ENCODE data around the gene ZBTB16.

ZBTB16 gene

DNA sequence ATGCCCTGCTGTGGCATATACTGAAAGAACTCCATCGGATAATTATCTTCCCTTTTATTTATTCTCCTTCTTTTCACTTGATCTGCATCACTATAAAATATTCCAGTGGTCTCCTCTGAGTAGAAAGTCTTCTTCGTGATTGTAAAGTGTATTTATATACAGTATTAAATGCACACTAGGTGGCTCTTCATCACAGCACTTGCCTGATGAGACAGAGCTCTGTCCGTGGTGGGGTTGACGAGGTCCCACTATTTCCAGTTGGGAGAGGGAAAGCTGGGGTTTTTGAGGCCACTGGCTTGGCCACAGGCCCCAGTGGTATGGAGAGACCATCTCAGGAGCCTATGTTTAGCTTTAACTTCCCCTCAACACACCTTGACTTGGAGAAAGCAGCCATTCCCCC lies 31.6 kb upstream of the ZBTB16 start:
- H3K4me3 ChIP-seq (ENCODE audit: low read depth, low read length): no peak overlapping the region
- no peaks in the 10 kb centered on the region for H3K9me3 ChIP-seq (ENCODE audit: control insufficient read depth, insufficient read depth, low read length)
- no peaks in the 10 kb centered on the region for H3K36me3 ChIP-seq (ENCODE audit: control insufficient read depth, insufficient read depth, low read length)
- H3K9ac ChIP-seq (ENCODE audit: low read depth, low read length): no peak overlapping the region
- H3K27ac ChIP-seq (ENCODE audit: low read depth, low read length): no peak overlapping the region
- H3K4me1 ChIP-seq (ENCODE audit: control insufficient read depth, insufficient read depth, low read length): no peaks in the 10 kb centered on the region
- H3K27me3 ChIP-seq (ENCODE audit: control insufficient read depth, insufficient read depth, low read length): no peaks in the 10 kb centered on the region

DNA sequence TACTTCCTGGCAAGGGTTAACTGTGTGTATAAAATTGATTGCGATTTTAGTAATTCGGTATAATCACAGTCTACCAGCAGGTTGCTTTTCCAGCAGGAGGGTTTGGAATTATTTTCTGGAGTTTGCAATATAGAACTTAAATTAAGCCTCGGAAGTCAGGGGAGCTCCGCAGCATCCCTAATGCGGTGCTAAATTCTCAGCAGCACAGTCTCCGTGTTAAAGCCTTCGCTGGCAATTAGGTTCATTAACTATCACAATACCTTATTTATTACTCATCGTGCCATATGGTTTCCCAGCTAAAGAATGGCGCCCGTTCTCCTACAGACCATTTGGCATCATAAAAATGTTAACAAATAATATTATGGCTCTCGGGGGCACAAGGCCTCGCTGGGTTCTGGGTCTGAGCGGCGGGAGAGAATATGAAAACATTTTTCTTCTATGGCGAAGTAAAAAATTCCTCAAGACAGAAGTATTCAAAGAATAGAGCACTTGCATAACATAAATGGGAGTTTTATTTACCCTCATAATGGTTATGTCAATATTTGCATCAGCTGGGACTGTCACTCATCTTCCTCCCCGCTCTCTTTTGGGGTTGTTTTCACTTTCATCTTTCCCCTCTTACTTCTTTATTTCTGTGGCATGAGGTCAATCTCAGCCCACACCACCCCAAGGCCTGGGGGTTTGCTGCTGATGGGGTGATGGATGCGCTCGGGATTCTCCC lies 28.1 kb upstream of the ZBTB16 start:
- Histone ChIP-seq H3K36me3 (ENCODE audit: control insufficient read depth, insufficient read depth, low read length) (no peaks in the 10 kb centered on the region), H3K4me1 (ENCODE audit: control insufficient read depth, insufficient read depth, low read length) (no peaks in the 10 kb centered on the region), H3K27ac (ENCODE audit: low read depth, low read length) (no peak overlapping the region), H3K9me3 (ENCODE audit: control insufficient read depth, insufficient read depth, low read length) (no peaks in the 10 kb centered on the region), H3K4me3 (ENCODE audit: low read depth, low read length) (no peak overlapping the region), H3K27me3 (ENCODE audit: control insufficient read depth, insufficient read depth, low read length) (no peaks in the 10 kb centered on the region), H3K9ac (ENCODE audit: low read depth, low read length) (no peak overlapping the region)

GRCh38 chr11:114031967-114032320 lies 27.6 kb upstream of the ZBTB16 start:
- no peak overlapping the region for H3K9ac ChIP-seq (ENCODE audit: low read depth, low read length)
- no peaks in the 10 kb centered on the region for H3K4me1 ChIP-seq (ENCODE audit: control insufficient read depth, insufficient read depth, low read length)
- H3K4me3 ChIP-seq (ENCODE audit: low read depth, low read length): no peak overlapping the region
- H3K36me3 ChIP-seq (ENCODE audit: control insufficient read depth, insufficient read depth, low read length): no peaks in the 10 kb centered on the region
- peaks cover 5% of the 10 kb centered on the region for H3K27me3 ChIP-seq (ENCODE audit: control insufficient read depth, insufficient read depth, low read length)
- H3K27ac ChIP-seq (ENCODE audit: low read depth, low read length): no peak overlapping the region
- no peaks in the 10 kb centered on the region for H3K9me3 ChIP-seq (ENCODE audit: control insufficient read depth, insufficient read depth, low read length)

DNA sequence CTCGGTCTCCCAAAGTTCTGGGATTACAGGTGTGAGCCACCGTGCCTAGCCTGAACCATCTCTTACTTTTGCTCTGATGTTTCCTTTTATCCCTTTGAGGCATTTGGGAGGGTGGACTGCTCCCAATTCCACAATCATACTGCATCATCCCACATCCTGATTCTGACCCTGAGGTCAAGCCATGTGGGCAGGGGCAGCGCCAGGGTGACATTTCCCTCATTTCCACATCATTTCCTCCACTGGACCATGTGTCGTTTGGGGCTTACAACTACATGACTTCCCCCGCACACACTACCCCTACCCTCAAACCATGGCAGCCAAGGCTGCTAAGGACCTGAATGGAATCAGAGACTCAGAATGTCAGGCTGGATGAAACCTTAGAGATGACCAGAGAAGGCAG lies 26.4 kb upstream of the ZBTB16 start:
- H3K27ac ChIP-seq (ENCODE audit: low read depth, low read length): no peak overlapping the region
- H3K9me3 ChIP-seq (ENCODE audit: control insufficient read depth, insufficient read depth, low read length): no peaks in the 10 kb centered on the region
- H3K9ac ChIP-seq (ENCODE audit: low read depth, low read length): no peak overlapping the region
- peaks cover 6% of the 10 kb centered on the region for H3K27me3 ChIP-seq (ENCODE audit: control insufficient read depth, insufficient read depth, low read length)
- no peak overlapping the region for H3K4me3 ChIP-seq (ENCODE audit: low read depth, low read length)
- H3K4me1 ChIP-seq (ENCODE audit: control insufficient read depth, insufficient read depth, low read length): no peaks in the 10 kb centered on the region
- no peaks in the 10 kb centered on the region for H3K36me3 ChIP-seq (ENCODE audit: control insufficient read depth, insufficient read depth, low read length)

DNA sequence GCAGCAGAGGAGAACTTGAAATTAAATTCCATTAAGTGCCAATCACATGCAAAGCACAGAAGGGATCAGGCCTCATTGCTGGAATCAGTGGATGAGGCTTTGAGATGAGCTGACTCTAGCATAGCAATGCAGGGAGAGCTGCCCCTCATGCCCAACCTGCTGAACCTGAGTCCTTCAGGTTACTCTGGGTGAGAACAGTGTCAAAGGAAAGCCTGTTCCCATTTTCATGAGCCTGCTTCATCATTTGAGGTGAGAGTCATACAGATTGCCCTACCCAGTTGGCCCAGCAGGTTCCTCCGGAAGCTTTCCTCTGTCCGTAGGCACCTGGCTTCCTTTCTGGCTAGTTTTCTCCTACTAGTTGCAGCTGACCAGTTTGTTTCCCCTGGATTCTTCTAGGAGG lies 25.9 kb upstream of the ZBTB16 start:
- no peaks in the 10 kb centered on the region for H3K4me1 ChIP-seq (ENCODE audit: control insufficient read depth, insufficient read depth, low read length)
- no peaks in the 10 kb centered on the region for H3K9me3 ChIP-seq (ENCODE audit: control insufficient read depth, insufficient read depth, low read length)
- no peak overlapping the region for H3K9ac ChIP-seq (ENCODE audit: low read depth, low read length)
- H3K27me3 ChIP-seq (ENCODE audit: control insufficient read depth, insufficient read depth, low read length): peaks cover 6% of the 10 kb centered on the region
- no peak overlapping the region for H3K4me3 ChIP-seq (ENCODE audit: low read depth, low read length)
- H3K36me3 ChIP-seq (ENCODE audit: control insufficient read depth, insufficient read depth, low read length): no peaks in the 10 kb centered on the region
- H3K27ac ChIP-seq (ENCODE audit: low read depth, low read length): no peak overlapping the region

- no peaks in the 10 kb centered on the region for H3K9me3 ChIP-seq (ENCODE audit: control insufficient read depth, insufficient read depth, low read length)
- H3K9ac ChIP-seq (ENCODE audit: low read depth, low read length): no peak overlapping the region
- H3K4me1 ChIP-seq (ENCODE audit: control insufficient read depth, insufficient read depth, low read length): no peaks in the 10 kb centered on the region
- H3K4me3 ChIP-seq (ENCODE audit: low read depth, low read length): no peak overlapping the region
- H3K27me3 ChIP-seq (ENCODE audit: control insufficient read depth, insufficient read depth, low read length): peaks cover 6% of the 10 kb centered on the region
- no peak overlapping the region for H3K27ac ChIP-seq (ENCODE audit: low read depth, low read length)
- no peaks in the 10 kb centered on the region for H3K36me3 ChIP-seq (ENCODE audit: control insufficient read depth, insufficient read depth, low read length)
Observed at GRCh38 chr11:114034956-114035355, 24.6 kb upstream of the ZBTB16 start.

- H3K36me3 ChIP-seq (ENCODE audit: control insufficient read depth, insufficient read depth, low read length): no peaks in the 10 kb centered on the region
- H3K27me3 ChIP-seq (ENCODE audit: control insufficient read depth, insufficient read depth, low read length): peaks cover 6% of the 10 kb centered on the region
- no peaks in the 10 kb centered on the region for H3K4me1 ChIP-seq (ENCODE audit: control insufficient read depth, insufficient read depth, low read length)
- H3K4me3 ChIP-seq (ENCODE audit: low read depth, low read length): 0 out of 2 replicates have a peak overlapping the region, but pooled peaks have one; percentile 18
- no peak overlapping the region for H3K27ac ChIP-seq (ENCODE audit: low read depth, low read length)
- H3K9ac ChIP-seq (ENCODE audit: low read depth, low read length): no peak overlapping the region
- H3K9me3 ChIP-seq (ENCODE audit: control insufficient read depth, insufficient read depth, low read length): no peaks in the 10 kb centered on the region
Observed at GRCh38 chr11:114036147-114036811, 23.2 kb upstream of the ZBTB16 start.

DNA sequence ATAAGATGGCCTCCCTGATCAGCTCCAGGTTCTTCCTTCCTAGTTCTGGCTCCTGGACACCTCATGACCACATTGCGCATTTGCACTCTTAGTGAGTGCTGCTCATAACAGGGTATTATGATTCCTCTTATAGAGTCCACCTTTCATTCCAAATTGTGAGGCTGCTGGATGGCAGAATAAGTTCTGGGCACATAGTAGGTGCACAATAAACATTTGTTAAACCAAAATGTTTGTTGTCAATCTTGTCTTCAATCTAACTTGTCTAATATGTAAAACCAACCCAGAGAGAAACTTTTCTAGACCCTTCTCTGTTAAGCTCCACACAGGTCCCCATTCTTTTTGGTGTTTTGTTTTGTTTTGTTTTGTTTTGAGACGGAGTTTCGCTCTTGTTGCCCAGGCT lies 22.6 kb upstream of the ZBTB16 start:
- no peak overlapping the region for H3K27ac ChIP-seq (ENCODE audit: low read depth, low read length)
- no peak overlapping the region for H3K4me3 ChIP-seq (ENCODE audit: low read depth, low read length)
- H3K9me3 ChIP-seq (ENCODE audit: control insufficient read depth, insufficient read depth, low read length): no peaks in the 10 kb centered on the region
- no peak overlapping the region for H3K9ac ChIP-seq (ENCODE audit: low read depth, low read length)
- no peaks in the 10 kb centered on the region for H3K4me1 ChIP-seq (ENCODE audit: control insufficient read depth, insufficient read depth, low read length)
- no peaks in the 10 kb centered on the region for H3K36me3 ChIP-seq (ENCODE audit: control insufficient read depth, insufficient read depth, low read length)
- H3K27me3 ChIP-seq (ENCODE audit: control insufficient read depth, insufficient read depth, low read length): peaks cover 6% of the 10 kb centered on the region

DNA sequence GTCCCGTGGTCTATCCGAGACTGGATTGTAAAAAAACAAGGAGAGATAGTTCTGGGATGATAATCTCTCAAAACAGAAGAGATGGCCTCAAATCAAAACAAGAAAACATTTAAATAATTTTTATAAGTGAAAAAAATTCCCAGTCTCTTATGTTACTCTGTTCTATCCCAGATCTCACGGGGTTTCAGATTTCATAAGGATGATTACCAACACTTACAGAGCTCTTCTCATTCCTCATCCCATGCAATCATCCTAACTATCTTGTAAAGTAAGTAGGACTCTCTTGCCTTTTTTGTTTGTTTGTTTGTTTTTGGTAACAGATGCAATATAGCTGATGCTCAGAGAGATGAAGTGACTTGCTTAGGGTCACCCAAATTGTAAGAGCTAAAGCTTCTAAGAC lies 20.0 kb upstream of the ZBTB16 start:
- Histone ChIP-seq H3K27ac (ENCODE audit: low read depth, low read length) (no peak overlapping the region), H3K27me3 (ENCODE audit: control insufficient read depth, insufficient read depth, low read length) (peaks cover 6% of the 10 kb centered on the region), H3K36me3 (ENCODE audit: control insufficient read depth, insufficient read depth, low read length) (no peaks in the 10 kb centered on the region), H3K9me3 (ENCODE audit: control insufficient read depth, insufficient read depth, low read length) (no peaks in the 10 kb centered on the region), H3K4me3 (ENCODE audit: low read depth, low read length) (no peak overlapping the region), H3K9ac (ENCODE audit: low read depth, low read length) (no peak overlapping the region), H3K4me1 (ENCODE audit: control insufficient read depth, insufficient read depth, low read length) (no peaks in the 10 kb centered on the region)

- Histone ChIP-seq H3K27me3 (ENCODE audit: control insufficient read depth, insufficient read depth, low read length) (peaks cover 6% of the 10 kb centered on the region), H3K4me3 (ENCODE audit: low read depth, low read length) (no peak overlapping the region), H3K9ac (ENCODE audit: low read depth, low read length) (no peak overlapping the region), H3K36me3 (ENCODE audit: control insufficient read depth, insufficient read depth, low read length) (no peaks in the 10 kb centered on the region), H3K4me1 (ENCODE audit: control insufficient read depth, insufficient read depth, low read length) (no peaks in the 10 kb centered on the region), H3K27ac (ENCODE audit: low read depth, low read length) (no peak overlapping the region), H3K9me3 (ENCODE audit: control insufficient read depth, insufficient read depth, low read length) (no peaks in the 10 kb centered on the region)
Observed at GRCh38 chr11:114040706-114041211, 18.8 kb upstream of the ZBTB16 start.

DNA sequence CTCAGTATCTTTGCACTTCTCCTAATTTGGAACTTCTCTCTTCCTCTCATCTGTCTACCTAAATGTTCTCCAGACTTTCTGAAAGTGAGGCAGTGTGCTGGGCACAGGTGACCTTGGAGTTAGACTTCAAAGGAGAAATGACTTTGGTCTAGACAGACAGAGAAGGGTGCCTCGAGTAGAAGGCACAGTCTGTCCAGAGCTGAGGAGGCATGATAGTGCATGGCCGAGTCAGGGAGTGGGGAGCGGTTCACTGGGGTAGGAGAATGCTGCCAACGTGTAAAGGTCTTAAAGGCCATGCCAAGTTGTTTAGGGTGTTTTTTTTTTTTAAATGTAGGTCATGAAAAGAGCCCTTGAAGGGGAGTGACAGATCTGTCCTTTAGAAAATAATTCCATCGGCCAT lies 17.3 kb upstream of the ZBTB16 start:
- Histone ChIP-seq H3K9me3 (ENCODE audit: control insufficient read depth, insufficient read depth, low read length) (no peaks in the 10 kb centered on the region), H3K4me3 (ENCODE audit: low read depth, low read length) (no peak overlapping the region), H3K27me3 (ENCODE audit: control insufficient read depth, insufficient read depth, low read length) (no peaks in the 10 kb centered on the region), H3K36me3 (ENCODE audit: control insufficient read depth, insufficient read depth, low read length) (no peaks in the 10 kb centered on the region), H3K9ac (ENCODE audit: low read depth, low read length) (no peak overlapping the region), H3K27ac (ENCODE audit: low read depth, low read length) (no peak overlapping the region), H3K4me1 (ENCODE audit: control insufficient read depth, insufficient read depth, low read length) (no peaks in the 10 kb centered on the region)
